Mesenchymal stem cell (in vitro differentiated cells and primary cell): ENCODE data around the gene RYR1.

ENCODE experiments used
- DNase-seq: peaks from one replicate; pipeline ENCODE4 v3.0.0-alpha.2; 2013
- H2AFZ ChIP-seq: one replicate; pipeline ENCODE4 v1.6.1; 2013; ENCODE audit warnings: low read depth, mild to moderate bottlenecking, control low read depth, inconsistent platforms, low read length, moderate library complexity
- H2AK5ac ChIP-seq: 2 replicates; pipeline ENCODE4 v1.6.1; 2013; ENCODE audit warnings: low read length, moderate library complexity, mild to moderate bottlenecking, inconsistent platforms; ENCODE audit not compliant: severe bottlenecking
- H2BK120ac ChIP-seq: one replicate; pipeline ENCODE4 v1.6.1; 2013; ENCODE audit warnings: low read depth, mild to moderate bottlenecking, inconsistent platforms, low read length, moderate library complexity
- H2BK12ac ChIP-seq, 2 experiments: one replicate each; pipeline ENCODE4 v1.6.1; 2013; ENCODE audit warnings: inconsistent platforms in 2 of 2, low read length in 2 of 2, mild to moderate bottlenecking in 2 of 2, moderate library complexity in 2 of 2, control low read depth in 1 of 2
- H2BK15ac ChIP-seq: one replicate; pipeline ENCODE4 v1.6.1; 2013; ENCODE audit warnings: mild to moderate bottlenecking, low read depth, inconsistent platforms; ENCODE audit not compliant: poor library complexity, severe bottlenecking
- H2BK5ac ChIP-seq: 2 replicates; pipeline ENCODE4 v1.6.1; 2013; ENCODE audit warnings: low read depth, mild to moderate bottlenecking, low read length, control low read depth, inconsistent platforms; ENCODE audit not compliant: poor library complexity, severe bottlenecking
- H3K14ac ChIP-seq, 2 experiments: one replicate each; pipeline ENCODE4 v1.6.1; 2013; ENCODE audit warnings: inconsistent platforms in 2 of 2, low read length in 2 of 2, control low read depth in 1 of 2, mild to moderate bottlenecking in 1 of 2, moderate library complexity in 1 of 2
- H3K18ac ChIP-seq, 2 experiments: one replicate each; pipeline ENCODE4 v1.6.1; 2013; ENCODE audit warnings: inconsistent platforms in 2 of 2, low read length in 2 of 2, control low read depth in 1 of 2, low read depth in 1 of 2, mild to moderate bottlenecking in 1 of 2
- H3K23ac ChIP-seq, 2 experiments: one replicate each; pipeline ENCODE4 v1.6.1; 2013; ENCODE audit warnings: inconsistent platforms in 2 of 2, low read length in 2 of 2, mild to moderate bottlenecking in 2 of 2, moderate library complexity in 2 of 2, control low read depth in 1 of 2
- H3K27ac ChIP-seq: 2 replicates; pipeline ENCODE4 v1.5.1; 2013; ENCODE audit warnings: mild to moderate bottlenecking, moderate library complexity, low read length, control low read depth, inconsistent platforms; ENCODE audit not compliant: poor library complexity, severe bottlenecking
- H3K27me3 ChIP-seq, 2 experiments: 2 replicates each; pipeline versions ENCODE4 v1.6.1 to v1.7.0; 2013; ENCODE audit warnings: low read length in 2 of 2, mild to moderate bottlenecking in 2 of 2, moderate library complexity in 2 of 2, control low read depth in 1 of 2, inconsistent platforms in 1 of 2; ENCODE audit not compliant: control insufficient read depth in 1 of 2, insufficient read depth in 1 of 2
- H3K36me3 ChIP-seq, 2 experiments: 2 replicates each; pipeline versions ENCODE4 v1.6.1 to v1.7.0; 2013; ENCODE audit warnings: low read length in 2 of 2, control low read depth in 1 of 2, inconsistent platforms in 1 of 2, low read depth in 1 of 2, mild to moderate bottlenecking in 1 of 2; ENCODE audit not compliant: insufficient read depth in 2 of 2, control insufficient read depth in 1 of 2
- H3K4ac ChIP-seq, 2 experiments: one replicate each; pipeline ENCODE4 v1.6.1; 2013; ENCODE audit warnings: inconsistent platforms in 2 of 2, low read length in 2 of 2, mild to moderate bottlenecking in 2 of 2, moderate library complexity in 2 of 2, control low read depth in 1 of 2, low read depth in 1 of 2
- H3K4me1 ChIP-seq: 2 replicates; pipeline ENCODE4 v1.6.1; 2013; ENCODE audit warnings: low read depth, low read length, control low read depth; ENCODE audit not compliant: control insufficient read depth, insufficient read depth
- H3K4me2 ChIP-seq: 2 replicates; pipeline ENCODE4 v1.6.1; 2013; ENCODE audit warnings: low read length, mild to moderate bottlenecking, inconsistent platforms; ENCODE audit not compliant: poor library complexity, severe bottlenecking
- H3K4me3 ChIP-seq, 2 experiments: 2 replicates each; pipeline versions ENCODE4 v1.5.1 to v1.7.0; 2013; ENCODE audit warnings: low read length in 2 of 2, mild to moderate bottlenecking in 2 of 2, control low read depth in 1 of 2, low read depth in 1 of 2; ENCODE audit not compliant: insufficient read depth in 1 of 2
- H3K79me1 ChIP-seq: replicated peaks from 2 replicates; pipeline ENCODE4 v1.6.1; 2013; ENCODE audit warnings: mild to moderate bottlenecking, control low read depth, low read length, inconsistent platforms; ENCODE audit not compliant: poor library complexity, severe bottlenecking
- H3K9ac ChIP-seq: 2 replicates; pipeline ENCODE4 v1.7.0; 2013; ENCODE audit warnings: mild to moderate bottlenecking, low read length, moderate library complexity
- H3K9me3 ChIP-seq: 2 replicates; pipeline ENCODE4 v1.7.0; 2013; ENCODE audit warnings: mild to moderate bottlenecking, low read length; ENCODE audit not compliant: control insufficient read depth
- H4K8ac ChIP-seq: one replicate; pipeline ENCODE4 v1.6.1; 2013; ENCODE audit warnings: inconsistent platforms, mild to moderate bottlenecking, low read length, moderate library complexity
- H4K91ac ChIP-seq: one replicate; pipeline ENCODE4 v1.6.1; 2013; ENCODE audit warnings: mild to moderate bottlenecking, low read length, inconsistent platforms
- WGBS: methylation state at CpG from one replicate; pipeline ENCODE4 v1.1.7; 2013; ENCODE audit warnings: mixed read lengths; 5-methylcytosine and 5-hydroxymethylcytosine counted together

RYR1 gene

GRCh38 chr19:38502410-38503076, 69.1 kb downstream of the RYR1 start:
- no peak overlapping the region for H3K27ac ChIP-seq
- H2BK120ac ChIP-seq: no peak overlapping the region
- no peak overlapping the region for H2AK5ac ChIP-seq
- H3K23ac ChIP-seq: no peak overlapping the region
- H3K4me3 ChIP-seq: no peak overlapping the region
- H4K8ac ChIP-seq: no peak overlapping the region
- no peaks in the 10 kb centered on the region for H3K79me1 ChIP-seq
- 94% methylated on average over 41 of the region's 41 CpGs for WGBS
- no peak overlapping the region for H2BK15ac ChIP-seq
- H3K27me3 ChIP-seq: peaks cover 0 to 19% of the 10 kb centered on the region in 2 experiments
- DNase-seq: no peak
- H3K9ac ChIP-seq: no peak overlapping the region
- H3K36me3 ChIP-seq: no peaks in the 10 kb centered on the region
- H3K4ac ChIP-seq: no peak overlapping the region
- no peak overlapping the region for H2AFZ ChIP-seq
- H4K91ac ChIP-seq: no peak overlapping the region
- no peak overlapping the region for H2BK12ac ChIP-seq
- no peak overlapping the region for H3K4me2 ChIP-seq
- H3K14ac ChIP-seq: no peak overlapping the region
- H3K18ac ChIP-seq: no peak overlapping the region
- no peak overlapping the region for H2BK5ac ChIP-seq
- H3K4me1 ChIP-seq: no peaks in the 10 kb centered on the region
- no peaks in the 10 kb centered on the region for H3K9me3 ChIP-seq

GRCh38 chr19:38503077-38503410, 69.6 kb downstream of the RYR1 start:
- WGBS: 82% methylated on average over 4 of the region's 4 CpGs
- Histone ChIP-seq H3K4ac (no peak overlapping the region), H2AK5ac (no peak overlapping the region), H3K9me3 (no peaks in the 10 kb centered on the region), H2BK12ac (no peak overlapping the region), H3K79me1 (no peaks in the 10 kb centered on the region), H3K4me2 (no peak overlapping the region), H4K8ac (no peak overlapping the region), H3K18ac (no peak overlapping the region), H3K36me3 (no peaks in the 10 kb centered on the region), H4K91ac (no peak overlapping the region), H3K4me1 (no peaks in the 10 kb centered on the region), H3K27ac (no peak overlapping the region), H3K9ac (no peak overlapping the region), H2BK5ac (no peak overlapping the region), H2BK15ac (no peak overlapping the region), H3K4me3 (no peak overlapping the region), H2AFZ (no peak overlapping the region), H3K27me3 (peaks cover 0 to 14% of the 10 kb centered on the region in 2 experiments), H3K23ac (no peak overlapping the region), H3K14ac (no peak overlapping the region), H2BK120ac (no peak overlapping the region)
- DNase-seq: no peak

GRCh38 chr19:38505958-38506357, 72.5 kb downstream of the RYR1 start:
- Histone ChIP-seq H3K36me3 (no peaks in the 10 kb centered on the region), H3K4me2 (no peak overlapping the region), H3K18ac (no peak overlapping the region), H3K23ac (no peak overlapping the region), H4K91ac (no peak overlapping the region), H3K4me3 (no peak overlapping the region), H2BK12ac (no peak overlapping the region), H2BK15ac (no peak overlapping the region), H4K8ac (no peak overlapping the region), H3K14ac (no peak overlapping the region), H2BK120ac (no peak overlapping the region), H3K4me1 (no peaks in the 10 kb centered on the region), H2AFZ (no peak overlapping the region), H2BK5ac (no peak overlapping the region), H3K9ac (no peak overlapping the region), H3K4ac (no peak overlapping the region), H3K79me1 (no peaks in the 10 kb centered on the region), H3K27me3 (peaks cover 0 to 24% of the 10 kb centered on the region in 2 experiments), H3K9me3 (no peaks in the 10 kb centered on the region), H2AK5ac (no peak overlapping the region), H3K27ac (no peak overlapping the region)
- 55% methylated on average over 3 of the region's 3 CpGs for WGBS
- no peak for DNase-seq

- no peaks in the 10 kb centered on the region for H3K4me1 ChIP-seq
- no peak overlapping the region for H3K23ac ChIP-seq
- no peak overlapping the region for H3K18ac ChIP-seq
- no peak overlapping the region for H2BK5ac ChIP-seq
- H2AFZ ChIP-seq: no peak overlapping the region
- no peak overlapping the region for H2BK120ac ChIP-seq
- no peak overlapping the region for H3K9ac ChIP-seq
- no peak overlapping the region for H3K14ac ChIP-seq
- no peaks in the 10 kb centered on the region for H3K79me1 ChIP-seq
- no peak for DNase-seq
- H2BK15ac ChIP-seq: no peak overlapping the region
- H3K9me3 ChIP-seq: no peaks in the 10 kb centered on the region
- no peak overlapping the region for H4K8ac ChIP-seq
- H2AK5ac ChIP-seq: no peak overlapping the region
- no peak overlapping the region for H2BK12ac ChIP-seq
- no peak overlapping the region for H3K4me2 ChIP-seq
- no peak overlapping the region for H3K4ac ChIP-seq
- 92% methylated on average over 11 of the region's 11 CpGs for whole genome bisulfite sequencing
- H3K36me3 ChIP-seq: no peaks in the 10 kb centered on the region
- no peak overlapping the region for H3K27ac ChIP-seq
- peaks cover 2 to 26% of the 10 kb centered on the region in 2 experiments for H3K27me3 ChIP-seq
- no peak overlapping the region for H4K91ac ChIP-seq
- no peak overlapping the region for H3K4me3 ChIP-seq
Observed at GRCh38 chr19:38506375-38506722, 72.9 kb downstream of the RYR1 start.
